Activated T-cell treated with anti-CD3 and anti-CD28 coated beads for 4 hours (primary cell): ENCODE results near the gene LHFPL3.

Experiments used
- DNase-seq: peaks from one replicate; pipeline ENCODE4 v3.0.0-alpha.2; 2020

The LHFPL3 gene

DNA sequence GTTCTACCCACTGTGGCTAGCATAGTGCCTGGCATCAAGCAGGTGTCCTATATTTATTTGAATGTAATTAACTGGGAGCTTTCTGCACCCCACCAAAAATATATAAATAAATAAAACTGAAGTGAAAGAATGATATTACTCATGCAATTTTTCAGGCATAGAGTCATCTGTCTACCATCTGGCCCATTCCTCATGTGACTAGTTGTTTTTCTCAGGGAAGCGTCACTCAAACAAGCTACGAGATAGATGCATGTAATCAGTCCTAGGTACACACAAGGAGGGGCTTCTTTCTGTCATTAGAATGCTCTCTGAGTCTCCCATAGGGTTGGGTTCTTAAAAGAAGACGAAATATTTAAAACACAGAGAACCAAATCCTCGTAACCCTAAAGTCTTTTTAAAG, 430.1 kb downstream of the LHFPL3 start:
- DNase-seq, result no peak

DNA sequence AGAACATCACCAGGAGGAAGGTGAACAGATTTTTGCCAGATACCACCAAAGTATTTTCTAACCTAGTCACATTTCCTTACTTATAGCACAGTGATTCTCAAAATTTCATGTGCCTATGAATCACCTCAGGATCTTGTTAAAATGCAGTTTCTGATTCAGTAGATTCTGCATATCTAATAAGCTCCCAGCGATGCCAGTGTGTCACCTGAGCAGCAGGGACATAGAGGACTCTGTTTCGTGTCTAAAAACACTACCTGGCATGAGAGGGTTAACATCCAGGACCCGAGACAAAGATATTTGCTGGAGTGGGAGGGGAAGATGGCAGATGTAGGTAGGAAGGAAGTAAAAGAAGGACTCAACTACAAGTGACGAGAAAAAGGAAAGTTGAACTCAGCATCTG, 433.5 kb downstream of the LHFPL3 start:
- DNase-seq, result no peak

DNA sequence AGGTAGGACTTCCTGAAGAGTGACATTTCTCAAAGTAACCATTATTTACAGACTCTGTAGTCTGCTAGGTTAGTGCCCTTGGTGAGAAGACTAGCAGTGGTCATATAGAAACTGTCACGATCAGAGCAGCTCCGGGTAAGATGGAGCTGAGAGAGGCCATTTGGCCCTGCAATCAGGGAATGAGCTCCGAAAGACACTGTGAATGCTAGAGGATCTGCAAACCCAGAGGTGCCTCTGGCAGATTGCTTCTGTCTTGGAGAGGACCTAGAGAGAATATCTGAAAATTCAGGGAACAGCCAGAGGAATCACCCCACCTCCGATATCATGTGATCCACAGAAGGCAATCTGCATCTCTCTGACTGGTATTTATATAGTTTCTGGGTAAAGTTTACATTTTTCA, 438.7 kb downstream of the LHFPL3 start:
- no peak for DNase-seq

DNA sequence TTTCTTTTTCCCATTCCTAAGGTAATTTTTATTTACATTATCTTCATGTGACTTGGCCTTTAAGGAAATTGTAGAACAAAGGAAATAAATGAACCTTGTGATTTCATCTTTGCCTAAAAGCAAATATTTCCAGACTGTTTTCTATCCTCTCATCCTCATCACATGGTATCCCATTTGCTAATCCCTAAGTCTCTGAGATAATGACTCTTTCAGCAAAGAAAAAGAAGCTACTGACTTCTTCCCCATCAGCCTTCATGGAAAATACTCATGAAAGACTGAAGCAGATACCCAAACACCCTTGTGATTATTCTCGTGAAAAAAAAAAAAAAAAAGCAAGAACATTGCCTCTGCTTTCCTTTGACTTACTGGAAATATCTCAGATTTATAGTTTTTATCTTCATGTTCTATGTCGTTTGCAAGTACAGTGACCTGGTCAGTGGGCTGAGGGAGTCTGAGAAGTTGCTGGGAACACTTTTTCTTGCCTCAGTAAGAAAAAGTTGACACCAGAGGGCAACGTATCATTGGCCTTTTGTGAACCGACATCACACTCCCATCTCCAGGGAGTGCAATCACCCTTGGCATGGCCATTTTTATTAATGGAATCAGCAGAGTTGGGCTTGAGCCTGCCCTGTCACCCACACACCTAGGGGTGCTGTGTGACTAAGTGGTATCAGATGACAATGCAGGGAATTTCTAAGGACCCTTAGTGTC, 439.6 kb downstream of the LHFPL3 start:
- DNase-seq, result no peak

DNA sequence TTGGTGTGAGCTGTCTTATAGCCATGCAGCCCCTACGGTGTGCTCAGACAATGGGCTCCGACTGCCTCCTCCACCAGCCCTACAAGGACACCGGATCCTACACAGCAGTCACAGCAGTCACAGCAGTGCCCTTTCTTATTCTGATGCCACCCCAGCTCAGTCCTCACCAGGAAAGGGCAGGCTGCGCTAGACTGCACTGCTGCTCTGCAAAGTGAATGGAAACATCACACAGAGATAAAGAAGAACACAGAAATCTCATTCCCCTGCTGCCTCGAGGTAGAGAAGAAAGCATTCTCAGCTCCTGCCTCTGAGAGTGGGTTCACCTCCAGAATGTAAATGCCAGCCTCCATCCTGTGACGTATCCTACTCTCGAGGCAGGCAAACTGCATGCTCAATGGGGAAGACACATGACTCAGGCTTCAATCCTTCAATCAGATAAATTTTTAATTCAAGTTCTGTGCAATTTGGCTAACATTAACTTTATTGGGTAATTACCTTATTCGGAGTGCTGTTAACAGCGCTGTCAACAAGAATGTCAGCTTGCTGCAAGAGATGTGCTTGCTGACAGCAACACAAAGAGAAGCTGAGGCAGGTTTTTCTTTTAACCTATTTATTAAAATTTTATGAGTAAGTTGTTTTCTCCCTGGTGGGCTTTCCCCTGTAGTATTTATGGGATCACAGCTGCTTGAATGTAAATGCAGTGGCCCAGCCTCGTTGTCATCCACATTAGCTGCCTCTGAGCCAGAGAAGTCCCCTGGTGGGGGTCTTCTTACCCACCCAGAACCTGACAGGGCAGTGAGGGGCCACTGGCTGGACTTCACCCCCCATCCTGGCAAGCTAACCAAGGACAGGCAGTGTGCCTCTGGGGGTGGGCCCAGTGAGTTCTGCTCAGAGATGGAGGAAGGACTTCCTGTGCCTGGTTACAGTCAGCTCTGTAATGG, 444.3 kb downstream of the LHFPL3 start:
- DNase-seq, result no peak

GRCh38 chr7:104773796-104774195, 445.4 kb downstream of the LHFPL3 start:
- DNase-seq, result no peak

DNA sequence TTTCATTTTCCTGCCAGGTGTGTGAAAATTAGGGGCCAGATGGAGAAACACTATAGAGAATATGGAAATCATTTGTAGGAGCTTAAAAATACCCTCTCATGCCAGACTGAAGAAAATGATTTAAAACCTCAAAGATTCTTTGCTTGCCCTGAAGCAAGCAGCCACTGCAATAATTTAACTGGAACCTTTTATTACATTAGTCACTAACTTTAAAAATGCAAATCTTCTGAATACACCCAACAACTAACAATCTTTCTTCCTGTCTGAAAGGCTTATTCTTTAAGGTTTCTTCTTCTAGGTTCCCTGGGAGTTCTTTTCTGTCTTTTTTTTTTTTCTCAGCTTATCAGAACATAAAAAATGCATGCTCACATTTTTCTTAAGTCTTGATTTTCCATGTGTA, 447.1 kb downstream of the LHFPL3 start:
- DNase-seq, result no peak

DNA sequence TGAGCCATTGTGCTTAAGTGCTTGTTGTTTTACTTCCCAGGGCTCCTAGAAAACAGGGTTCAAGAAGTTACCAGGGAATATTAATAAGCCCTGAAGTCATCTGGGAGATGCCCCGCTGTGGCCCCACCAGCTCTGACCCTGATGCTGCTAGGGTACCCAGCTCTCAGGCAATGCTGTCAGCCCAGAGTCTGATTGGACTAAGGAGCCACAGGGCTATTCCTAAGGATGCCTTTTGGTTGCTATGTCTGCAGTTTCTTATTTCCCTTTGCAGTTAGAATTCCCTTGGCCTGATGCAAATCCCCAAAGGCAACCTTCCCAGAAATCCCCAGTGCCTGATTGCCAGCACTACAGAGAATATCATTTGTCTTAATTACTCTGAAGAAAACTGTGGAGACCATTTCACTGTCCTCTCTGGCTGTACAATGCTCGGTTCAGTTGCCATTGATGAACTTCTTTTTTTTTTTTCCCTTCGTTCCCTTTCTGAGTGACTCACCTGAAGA, 448.9 kb downstream of the LHFPL3 start:
- DNase-seq, result no peak

GRCh38 chr7:104779888-104780287, 451.5 kb downstream of the LHFPL3 start:
- no peak for DNase-seq

- DNase-seq, result no peak
These were observed 456.3 kb downstream of the LHFPL3 start for GRCh38 chr7:104784686-104785085.

GRCh38 chr7:104789780-104790179, 461.4 kb downstream of the LHFPL3 start:
- no peak for DNase-seq

DNA sequence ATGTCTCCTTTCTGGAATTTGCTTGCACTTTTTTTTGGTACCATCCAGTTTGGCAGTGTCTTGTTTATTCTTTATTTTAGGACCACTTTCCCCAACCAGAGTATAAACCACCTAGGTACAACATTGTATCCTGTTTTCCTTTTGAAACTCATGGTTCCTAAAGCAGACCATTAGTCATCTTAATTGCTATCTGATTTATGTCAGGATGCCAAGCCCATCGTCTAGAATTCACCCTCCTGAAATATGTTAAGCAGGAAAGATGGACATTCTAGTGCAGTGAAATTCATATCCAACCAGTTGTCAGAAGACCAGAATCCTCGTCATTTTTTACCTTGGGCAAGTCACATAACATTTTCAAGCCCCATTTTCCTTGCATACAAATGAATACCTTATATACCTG, 462.0 kb downstream of the LHFPL3 start:
- DNase-seq, result no peak

- DNase-seq, result no peak
These were observed 462.7 kb downstream of the LHFPL3 start for GRCh38 chr7:104791080-104791479.

DNA sequence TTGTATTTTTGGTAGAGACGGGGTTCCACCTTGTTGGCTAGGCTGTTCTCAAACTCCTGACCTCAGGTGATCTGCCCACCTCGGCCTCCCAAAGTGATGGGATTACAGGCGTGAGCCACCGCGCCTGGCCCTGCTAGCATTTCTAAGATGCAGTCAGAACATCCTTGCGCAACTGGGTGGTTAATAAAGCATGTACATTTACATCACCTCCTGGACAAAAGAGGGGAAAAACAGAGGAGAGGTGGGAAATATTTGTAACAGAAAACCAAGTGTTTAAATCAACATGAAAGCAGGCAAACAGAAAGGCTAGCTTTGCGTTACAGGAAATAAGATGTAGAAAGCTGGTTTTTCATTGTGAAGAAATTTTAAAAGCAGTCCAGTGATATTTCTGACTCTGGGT, 464.7 kb downstream of the LHFPL3 start:
- no peak for DNase-seq

- no peak for DNase-seq
These were observed 465.8 kb downstream of the LHFPL3 start for GRCh38 chr7:104794154-104794553.

DNA sequence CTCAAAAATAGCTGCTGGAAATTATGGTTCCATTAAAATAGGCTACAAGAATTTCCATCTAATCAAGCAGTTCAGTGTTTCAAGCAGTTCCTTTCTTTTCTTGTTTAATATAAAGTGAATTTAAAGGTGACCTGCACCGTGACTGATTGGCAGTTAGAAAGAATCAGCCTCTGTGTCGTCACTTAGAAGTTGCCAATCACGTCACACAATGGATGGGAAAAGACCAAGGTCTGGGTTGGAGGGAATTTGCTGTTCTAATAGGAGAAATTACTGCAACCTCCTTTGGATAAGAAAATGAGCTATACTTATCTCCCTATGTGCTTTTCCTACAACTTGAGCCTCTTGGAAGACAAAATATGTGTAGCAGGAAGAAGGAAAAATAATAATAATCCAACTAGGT, 466.2 kb downstream of the LHFPL3 start:
- no peak for DNase-seq

DNA sequence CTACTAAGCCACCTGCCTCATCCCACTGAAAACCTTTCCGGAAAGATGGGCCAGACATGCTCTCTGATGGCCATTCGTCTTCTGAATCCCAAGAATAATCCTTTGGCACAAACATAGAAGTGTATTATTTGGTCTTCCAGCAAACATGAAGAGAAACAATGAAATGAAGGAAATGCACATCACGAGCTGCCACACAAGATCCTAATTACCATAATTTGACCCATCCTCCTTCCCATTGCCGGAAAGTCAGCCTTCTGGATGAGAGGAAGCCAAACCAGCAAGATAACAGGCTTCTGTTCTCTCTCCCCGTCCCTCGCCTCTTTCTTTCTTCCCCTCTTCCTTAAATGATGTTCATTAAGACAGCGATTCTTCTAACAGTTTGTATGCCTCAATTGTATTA, 466.7 kb downstream of the LHFPL3 start:
- DNase-seq, result no peak

DNA sequence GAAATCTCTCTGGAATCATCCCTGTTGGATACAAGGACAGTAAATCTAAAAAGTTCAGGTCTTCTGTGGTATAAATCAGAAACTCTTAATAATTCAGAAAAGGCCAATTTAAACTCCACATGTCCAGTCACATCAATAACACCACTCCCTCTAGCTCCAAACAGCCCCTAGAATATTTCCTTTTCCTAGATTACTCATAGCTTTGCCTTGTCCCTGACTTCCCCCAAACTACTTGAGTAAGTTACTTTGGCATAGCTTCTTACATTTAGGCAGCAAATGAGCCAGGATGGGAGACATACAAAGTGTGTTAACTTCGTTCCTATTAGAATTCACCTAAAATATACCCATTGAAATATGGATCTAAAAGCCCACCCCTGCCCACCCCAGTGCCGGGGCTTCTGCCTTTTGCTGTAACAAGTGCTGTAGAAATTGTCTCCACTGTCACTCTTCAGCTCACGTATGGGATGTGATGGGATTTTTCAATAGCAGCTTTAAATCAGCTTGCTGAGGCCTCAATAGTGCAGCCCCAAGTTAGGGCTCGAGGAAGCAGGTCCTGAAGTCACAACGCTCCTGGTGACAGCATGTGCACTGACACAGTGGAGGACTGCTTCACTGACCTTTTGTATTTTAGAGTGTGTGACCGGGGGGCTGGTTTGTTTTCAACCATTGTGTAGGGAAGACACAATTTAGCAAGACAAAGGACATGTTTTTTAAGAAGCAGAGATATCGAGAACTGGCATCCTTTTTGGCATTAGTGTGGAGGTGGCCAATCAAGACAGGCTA, 467.4 kb downstream of the LHFPL3 start:
- DNase-seq, result no peak

- no peak for DNase-seq
These were observed 471.9 kb downstream of the LHFPL3 start for GRCh38 chr7:104800307-104800706.

GRCh38 chr7:104801022-104801421, 472.6 kb downstream of the LHFPL3 start:
- DNase-seq, result no peak

DNA sequence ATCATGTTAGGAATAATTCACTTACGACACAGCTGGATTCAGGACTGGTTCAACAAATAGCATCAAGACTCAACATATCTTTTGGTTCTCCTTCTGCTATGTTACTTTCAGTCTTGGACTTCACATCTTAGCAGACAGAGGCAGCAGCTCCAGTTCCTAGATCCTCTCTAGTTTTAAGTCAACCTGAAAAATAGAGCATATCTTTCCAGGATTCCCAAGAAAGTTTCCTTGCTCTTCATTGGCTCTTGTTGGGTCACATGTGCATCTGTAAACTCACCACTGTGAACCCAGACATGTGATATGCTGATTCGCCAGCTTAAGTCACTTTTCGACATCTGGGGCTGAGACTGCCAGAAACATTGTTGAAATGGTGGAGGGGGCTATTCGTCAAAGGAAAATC, 475.5 kb downstream of the LHFPL3 start:
- DNase-seq, result no peak

DNA sequence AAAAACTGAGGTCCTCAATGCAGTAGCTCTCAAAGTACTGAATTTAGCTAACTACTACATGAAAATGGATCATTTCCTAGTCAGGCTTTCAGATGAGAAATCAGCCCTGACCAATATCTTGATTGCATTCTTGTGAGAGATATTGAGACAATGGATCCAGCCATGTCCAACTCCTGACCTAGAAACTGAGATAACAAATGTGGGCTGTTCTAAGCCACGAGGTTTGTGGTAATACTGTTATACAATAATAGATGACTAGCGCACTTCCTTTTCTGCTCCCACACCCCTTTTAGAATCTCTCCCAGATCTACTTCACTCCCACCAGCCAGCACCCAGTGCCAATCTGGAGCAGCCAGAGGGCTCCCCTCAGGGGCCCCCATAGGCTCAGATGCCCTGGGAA, 476.3 kb downstream of the LHFPL3 start:
- no peak for DNase-seq
